ENCODE measurements around the gene OSBPL2. TPM values are rescaled to one million over a fixed set of nuclear protein-coding genes. Genes with fewer than 3 reads are reported as not detected.

Gene OSBPL2
- total and polyA plus RNA-seq, 11 donors: 20.0 to 57.9 (median 38.3) TPM

- Histone ChIP-seq H3K27ac (peak overlapping the region in 11 of 12 donors; percentile 0 to 92 (median 63)), H3K36me3 (peaks cover 0 to 13% (median 0%) of the 10 kb centered on the region in 9 donors), H3K9me3 (no peaks in the 10 kb centered on the region), H3K4me1 (peaks cover 6 to 87% (median 64%) of the 10 kb centered on the region in 12 donors), H3K4me3 (no peak overlapping the region), H3K27me3 (no peaks in the 10 kb centered on the region)
- 60 to 71% (median 67%) methylated on average over 10 of the region's 10 CpGs for WGBS, 4 donors
- DNase-seq (peak in 1 of 5 donors; percentile 40), ATAC-seq (no peak)
- no peak for TF ChIP-seq CTCF (IDR thresholded peaks at IDR 0.05)
- no peak for TF ChIP-seq POLR2A (IDR thresholded peaks at IDR 0.05)
- intact Hi-C loops (cut with DNase I): loop anchor here in 1 of 10 donors (5.0 kb wide), 1 partner anchor 141 kb away; no protein-coding TSS in a partner anchor
Observed at GRCh38 chr20:62241506-62241905, 3.2 kb downstream of the OSBPL2 start.

DNA sequence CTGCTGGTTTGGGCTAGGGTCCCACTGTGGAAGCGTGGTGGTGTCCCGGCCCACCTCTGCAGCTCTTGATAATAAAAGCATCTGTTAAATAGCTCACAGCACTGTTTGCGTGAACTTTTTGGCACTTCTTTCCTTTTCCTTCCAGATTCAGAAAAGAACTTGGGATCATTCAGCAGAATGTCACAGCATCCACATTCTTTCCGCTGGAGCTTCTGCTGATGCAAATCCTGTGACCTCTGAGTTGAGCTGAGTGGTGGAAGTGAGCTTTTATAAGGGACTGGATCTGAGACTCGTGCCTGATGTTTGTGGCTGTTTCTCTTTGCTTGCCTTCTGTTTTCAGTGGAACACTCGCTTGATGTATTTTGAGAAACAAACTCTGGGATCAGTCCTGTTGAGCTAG lies 3.9 kb downstream of the OSBPL2 start:
- Histone ChIP-seq H3K4me3 (no peak overlapping the region), H3K27ac (peak overlapping the region in 11 of 12 donors; percentile 25 to 92 (median 63)), H3K36me3 (peaks cover 0 to 13% (median 0%) of the 10 kb centered on the region in 9 donors), H3K9me3 (no peaks in the 10 kb centered on the region), H3K4me1 (peaks cover 6 to 87% (median 69%) of the 10 kb centered on the region in 12 donors), H3K27me3 (no peaks in the 10 kb centered on the region)
- WGBS, 4 donors: 37 to 58% (median 47%) methylated on average over 6 of the region's 6 CpGs
- TF ChIP-seq CTCF (IDR thresholded peaks at IDR 0.05) (no peak), POLR2A (IDR thresholded peaks at IDR 0.05) (no peak)
- intact Hi-C loops (cut with DNase I): loop anchor here in 1 of 10 donors (5.0 kb wide), 1 partner anchor 140 kb away; no protein-coding TSS in a partner anchor
- ATAC-seq (peak in 1 of 4 donors; percentile 6), DNase-seq (peak in 1 of 5 donors; percentile 35)

DNA sequence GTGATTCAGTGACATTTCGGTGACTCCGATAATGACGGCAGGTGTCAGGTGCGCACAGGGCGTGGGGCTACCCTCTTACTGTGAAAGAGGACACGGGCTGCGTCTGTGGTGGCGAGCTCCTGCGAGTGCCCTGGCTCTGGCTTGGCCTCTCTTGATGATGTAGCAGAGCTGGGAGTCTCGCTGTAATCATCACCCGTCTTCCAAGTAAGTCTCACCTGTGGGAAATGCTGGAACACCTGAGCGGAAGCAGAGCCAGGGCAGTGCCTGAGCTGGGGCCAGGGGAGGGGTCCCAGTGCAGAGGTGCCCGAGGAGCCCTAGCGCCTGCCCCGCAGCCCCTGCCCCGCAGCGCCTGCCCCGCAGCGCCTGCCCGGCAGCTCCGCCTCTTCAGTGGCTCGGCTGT lies 4.8 kb downstream of the OSBPL2 start:
- no peak for TF ChIP-seq CTCF (IDR thresholded peaks at IDR 0.05)
- TF ChIP-seq POLR2A (IDR thresholded peaks at IDR 0.05): no peak
- Histone ChIP-seq H3K36me3 (peaks cover 0 to 13% (median 0%) of the 10 kb centered on the region in 9 donors), H3K4me3 (no peak overlapping the region), H3K9me3 (no peaks in the 10 kb centered on the region), H3K27me3 (no peaks in the 10 kb centered on the region), H3K27ac (peak overlapping the region in 8 of 12 donors; percentile 53 to 92 (median 75)), H3K4me1 (peaks cover 6 to 87% (median 68%) of the 10 kb centered on the region in 12 donors)
- 80 to 88% (median 86%) methylated on average over 19 to 22 of the region's 22 CpGs for WGBS, 4 donors
- intact Hi-C loops (cut with DNase I): loop anchor here in 1 of 10 donors (5.0 kb wide), 1 partner anchor 139 kb away; no protein-coding TSS in a partner anchor
- no peak for ATAC-seq
- DNase-seq: peak in 1 of 5 donors; percentile 44

- intact Hi-C loops (cut with DNase I): loop anchor here in 1 of 10 donors (5.0 kb wide), 1 partner anchor 138 kb away; no protein-coding TSS in a partner anchor
- TF ChIP-seq CTCF (IDR thresholded peaks at IDR 0.05) (no peak), POLR2A (IDR thresholded peaks at IDR 0.05) (no peak)
- peak overlapping the region in 1 of 12 donors; percentile 13 for H3K4me3 ChIP-seq
- DNase-seq (peak in 1 of 5 donors; percentile 68), ATAC-seq (peak in 1 of 4 donors; percentile 35)
- no peaks in the 10 kb centered on the region for H3K27me3 ChIP-seq
- H3K4me1 ChIP-seq: peaks cover 6 to 96% (median 70%) of the 10 kb centered on the region in 12 donors
- 67 to 80% (median 69%) methylated on average over 21 of the region's 21 CpGs for WGBS, 4 donors
- peak overlapping the region in 9 of 12 donors; percentile 51 to 92 (median 72) for H3K27ac ChIP-seq
- peaks cover 0 to 13% (median 0%) of the 10 kb centered on the region in 9 donors for H3K36me3 ChIP-seq
- H3K9me3 ChIP-seq: no peaks in the 10 kb centered on the region
Observed at GRCh38 chr20:62243906-62244515, 5.7 kb downstream of the OSBPL2 start.
